SJSA1 (cell line): ENCODE results near the gene MTUS2. TPM values are rescaled to one million over a fixed set of nuclear protein-coding genes. Genes with fewer than 3 reads are reported as not detected.
"Not testable (repeated sequence)": the region's sequence is repeated elsewhere in the genome, so short reads cannot be mapped to it uniquely, and the experiment has no call there.

ENCODE experiments used
- DNase-seq, 2 experiments: peaks; one replicate each; pipeline ENCODE4 v3.0.0-alpha.2; 2015 to 2020; ENCODE audit warnings: low spot score in 2 of 2, low read depth in 1 of 2
- H3K27ac ChIP-seq: fragments of 250-450 bp; sonication (Bioruptor Pico); 2 replicates; pipeline ENCODE4 v1.5.1; 2020; ENCODE audit warnings: mild to moderate bottlenecking, moderate library complexity
- H3K27me3 ChIP-seq: fragments of 250-450 bp; sonication (Bioruptor Pico); replicated peaks from 2 replicates; pipeline ENCODE4 v1.5.1; 2020; ENCODE audit warnings: mild to moderate bottlenecking, moderate library complexity
- H3K36me3 ChIP-seq: fragments of 250-450 bp; sonication (Bioruptor Pico); 2 replicates; pipeline ENCODE4 v1.5.1; 2020; ENCODE audit warnings: mild to moderate bottlenecking
- H3K4me1 ChIP-seq: fragments of 250-450 bp; sonication (Bioruptor Pico); replicated peaks from 2 replicates; pipeline ENCODE4 v1.6.1; 2021; ENCODE audit warnings: mild to moderate bottlenecking
- H3K4me3 ChIP-seq: fragments of 250-450 bp; sonication (Bioruptor Pico); 2 replicates; pipeline ENCODE4 v1.5.1; 2020; ENCODE audit warnings: mild to moderate bottlenecking
- H3K9me3 ChIP-seq: fragments of 250-450 bp; sonication (Bioruptor Pico); replicated peaks from 2 replicates; pipeline ENCODE4 v1.5.1; 2020; ENCODE audit warnings: mild to moderate bottlenecking
- total RNA-seq: library from RNA; depleted of rRNA; stranded (reverse); fragments of >200 nt; shearing (Covaris generic); gene quantifications from 2 replicates; pipeline ENCODE4 v1.2.3, GENCODE V29; 2014

Gene MTUS2
- total RNA-seq, 1 experiment from 2014 or later = not detected

DNA sequence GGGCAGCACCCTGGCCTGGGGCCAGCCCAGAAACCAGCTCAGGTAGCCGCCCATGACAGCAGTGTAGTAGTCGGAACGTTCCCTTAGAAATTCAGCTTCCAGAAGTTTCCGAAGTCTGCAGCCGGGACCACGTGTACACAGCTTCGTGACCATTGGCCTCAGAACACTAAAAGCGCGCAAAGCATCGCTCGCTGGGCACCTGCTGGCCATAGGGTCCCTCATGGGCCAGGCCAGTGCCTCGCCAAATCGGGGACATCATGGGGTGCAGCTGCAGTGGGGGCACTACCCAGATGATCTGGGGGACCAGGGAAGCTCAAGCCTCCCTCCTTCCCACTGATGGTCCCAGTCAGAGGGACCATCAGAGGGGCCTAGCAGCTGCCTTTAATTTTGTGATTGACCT is 384.5 kb downstream of the MTUS2 start:
- H3K27ac ChIP-seq = no peak overlapping the region
- no peaks in the 10 kb centered on the region for H3K27me3 ChIP-seq
- no peaks in the 10 kb centered on the region for H3K4me1 ChIP-seq
- no peaks in the 10 kb centered on the region for H3K9me3 ChIP-seq
- H3K36me3 ChIP-seq = no peaks in the 10 kb centered on the region
- DNase-seq = no peak
- no peak overlapping the region for H3K4me3 ChIP-seq

DNA sequence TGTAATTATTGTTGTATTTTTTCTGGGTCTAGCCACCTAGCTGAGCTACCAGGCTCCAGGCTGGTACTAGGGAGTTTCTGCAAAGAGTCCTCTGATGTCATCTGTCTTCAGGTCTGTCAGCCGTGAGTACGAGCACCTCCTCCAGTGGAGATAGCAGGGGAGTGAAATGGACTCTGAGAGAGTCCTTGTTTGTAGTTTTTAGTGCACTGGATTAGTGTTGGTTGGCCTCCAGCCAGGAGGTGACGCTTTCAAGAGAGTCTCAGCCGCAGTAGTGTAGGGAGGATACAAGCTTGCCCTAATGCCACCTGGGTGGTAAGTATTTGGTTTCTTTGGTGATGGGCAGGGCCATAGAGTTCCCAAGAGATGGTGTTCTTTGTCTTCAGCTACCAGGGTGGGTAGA is 390.5 kb downstream of the MTUS2 start:
- Histone ChIP-seq H3K36me3 (no peaks in the 10 kb centered on the region), H3K27ac (no peak overlapping the region), H3K4me3 (no peak overlapping the region), H3K9me3 (no peaks in the 10 kb centered on the region), H3K4me1 (no peaks in the 10 kb centered on the region), H3K27me3 (no peaks in the 10 kb centered on the region)
- DNase-seq = no peak

GRCh38 chr13:29211162-29211561 is 391.0 kb downstream of the MTUS2 start:
- not testable (repeated sequence) for H3K4me1 ChIP-seq, H3K4me3 ChIP-seq, H3K9me3 ChIP-seq, H3K36me3 ChIP-seq, H3K27me3 ChIP-seq, H3K27ac ChIP-seq, DNase-seq

GRCh38 chr13:29222458-29222857 is 402.3 kb downstream of the MTUS2 start:
- Histone ChIP-seq H3K36me3 (no peaks in the 10 kb centered on the region), H3K27me3 (no peaks in the 10 kb centered on the region), H3K9me3 (no peaks in the 10 kb centered on the region), H3K4me3 (no peak overlapping the region), H3K27ac (no peak overlapping the region), H3K4me1 (no peaks in the 10 kb centered on the region)
- DNase-seq = no peak

DNA sequence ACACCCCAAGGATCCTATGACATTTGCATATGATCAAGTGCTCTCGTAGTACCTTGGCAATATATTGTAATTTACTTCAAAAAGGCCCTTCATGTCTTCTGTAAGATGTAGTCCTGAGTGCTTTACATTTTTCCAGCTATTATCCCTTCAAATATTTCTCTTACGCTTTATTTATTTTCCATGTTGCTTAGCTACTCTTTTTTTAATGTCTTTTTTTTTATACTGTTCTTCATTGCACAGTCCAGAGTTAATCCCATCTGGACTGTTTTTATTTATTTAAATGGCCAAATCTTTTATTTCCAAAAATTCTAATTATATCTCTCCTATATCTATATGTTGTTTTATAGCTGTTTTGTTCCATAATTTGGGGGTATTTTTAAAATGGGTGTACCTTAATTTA is 404.1 kb downstream of the MTUS2 start:
- no peak for DNase-seq
- H3K4me3 ChIP-seq = no peak overlapping the region
- H3K36me3 ChIP-seq = no peaks in the 10 kb centered on the region
- H3K27ac ChIP-seq = no peak overlapping the region
- H3K9me3 ChIP-seq = no peaks in the 10 kb centered on the region
- no peaks in the 10 kb centered on the region for H3K4me1 ChIP-seq
- no peaks in the 10 kb centered on the region for H3K27me3 ChIP-seq

- H3K36me3 ChIP-seq = no peaks in the 10 kb centered on the region
- DNase-seq = no peak
- no peak overlapping the region for H3K27ac ChIP-seq
- no peaks in the 10 kb centered on the region for H3K9me3 ChIP-seq
- no peak overlapping the region for H3K4me3 ChIP-seq
- no peaks in the 10 kb centered on the region for H3K27me3 ChIP-seq
- H3K4me1 ChIP-seq = no peaks in the 10 kb centered on the region
Observed at GRCh38 chr13:29227576-29227975, 407.4 kb downstream of the MTUS2 start.

DNA sequence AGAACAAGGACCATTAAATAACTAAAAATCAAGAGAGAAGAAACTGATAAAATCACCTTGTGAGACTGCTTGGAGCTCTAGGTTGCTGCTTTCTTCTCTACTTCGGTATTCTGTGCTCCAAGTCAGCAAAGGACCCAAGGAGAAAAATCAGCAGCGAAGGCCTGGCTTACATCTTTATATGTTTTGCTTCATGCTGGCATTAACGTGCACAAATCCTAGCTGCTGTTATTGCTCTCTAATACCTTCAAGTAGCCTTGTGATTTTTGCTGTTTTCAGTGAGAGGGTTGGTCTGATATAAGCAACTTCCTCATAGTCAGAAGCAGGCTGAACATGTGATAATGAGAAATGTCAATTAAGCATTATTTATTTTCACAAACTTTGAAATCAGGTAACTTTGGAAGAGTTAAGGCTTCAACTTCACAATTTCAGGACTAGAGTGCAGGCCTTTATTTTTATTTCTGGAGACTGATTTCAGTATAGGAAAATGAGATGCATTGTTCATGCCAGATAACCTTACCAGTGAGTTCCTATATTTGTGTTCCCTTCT is 410.2 kb downstream of the MTUS2 start:
- no peak overlapping the region for H3K4me3 ChIP-seq
- H3K9me3 ChIP-seq = no peaks in the 10 kb centered on the region
- no peak overlapping the region for H3K27ac ChIP-seq
- H3K27me3 ChIP-seq = no peaks in the 10 kb centered on the region
- H3K36me3 ChIP-seq = no peaks in the 10 kb centered on the region
- DNase-seq = no peak
- H3K4me1 ChIP-seq = no peaks in the 10 kb centered on the region

DNA sequence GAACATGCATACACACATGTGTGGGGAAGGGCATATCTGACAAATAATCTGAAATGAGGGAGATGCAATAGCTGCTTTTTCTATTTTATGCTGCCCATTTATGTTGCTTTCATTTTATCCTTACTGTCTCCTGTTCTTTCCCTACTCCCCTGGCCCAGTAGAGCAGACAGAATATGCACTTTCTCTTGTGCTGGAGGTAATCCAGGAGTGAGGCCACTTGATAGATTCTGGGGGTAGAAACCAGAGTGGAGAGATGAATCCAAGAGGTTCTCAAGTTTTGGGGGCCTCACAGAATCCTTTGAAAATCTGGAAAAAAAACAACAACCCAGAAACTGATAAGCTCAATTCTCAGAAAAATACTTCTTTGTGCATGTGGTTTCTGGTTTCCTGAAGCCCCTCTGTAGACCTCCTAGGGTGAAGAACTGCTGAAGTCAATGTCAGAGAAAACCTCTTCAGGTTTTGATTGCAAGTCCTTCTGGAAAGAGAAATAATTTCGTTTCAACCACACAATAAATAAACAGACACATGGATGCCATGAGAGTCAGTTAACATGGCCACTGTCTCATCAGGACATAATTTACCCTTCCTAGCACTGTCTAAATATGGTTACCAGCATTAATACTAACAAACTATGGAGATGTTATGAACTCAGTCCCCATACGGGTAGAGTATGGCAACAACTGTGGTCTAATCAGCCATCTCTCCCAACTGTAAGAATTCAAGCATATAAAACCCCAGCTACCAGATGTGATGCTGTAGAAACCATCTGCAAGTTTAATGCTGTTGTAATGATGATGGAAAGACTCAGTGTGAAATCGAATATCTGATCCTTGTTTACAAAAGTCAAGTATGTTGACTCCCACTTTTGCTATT is 419.8 kb downstream of the MTUS2 start:
- no peaks in the 10 kb centered on the region for H3K4me1 ChIP-seq
- DNase-seq = no peak
- H3K27me3 ChIP-seq = no peaks in the 10 kb centered on the region

DNA sequence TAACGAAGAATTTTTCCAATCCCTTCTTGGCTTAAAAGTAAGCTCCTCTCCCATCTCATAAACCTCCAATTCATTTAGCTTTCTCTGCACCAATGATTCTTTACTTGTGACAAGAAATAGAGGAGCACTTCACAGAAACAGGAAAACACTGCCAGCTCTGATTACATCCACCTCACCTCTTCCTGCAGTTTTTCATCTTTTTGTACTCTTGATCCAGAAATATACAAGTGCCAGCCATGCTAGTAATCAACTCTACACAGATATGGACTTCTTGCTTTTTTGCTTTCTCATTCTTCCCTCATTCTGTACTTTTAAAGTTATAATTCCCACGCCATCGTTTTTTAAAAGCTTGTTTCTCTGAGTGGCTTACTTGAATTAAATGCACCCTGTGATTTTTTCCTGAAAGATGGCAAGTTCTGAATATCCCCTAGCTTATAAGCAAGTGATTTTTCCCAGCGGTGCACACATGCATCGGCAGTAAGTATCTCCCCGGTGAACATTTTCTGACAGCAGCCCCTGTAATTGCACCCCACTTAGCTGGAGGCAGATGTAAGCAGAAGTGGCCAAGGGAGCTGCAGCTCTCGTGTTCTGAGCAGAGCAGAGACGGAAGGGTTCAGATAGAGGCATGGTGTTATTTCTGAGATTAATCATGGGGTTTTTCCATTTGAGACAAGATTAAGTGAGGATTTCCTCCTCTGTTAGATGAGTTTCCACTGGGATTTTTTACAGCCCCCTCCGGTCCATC is 434.7 kb downstream of the MTUS2 start:
- DNase-seq = no peak
- H3K27me3 ChIP-seq = no peaks in the 10 kb centered on the region
- no peak overlapping the region for H3K27ac ChIP-seq
- H3K36me3 ChIP-seq = no peaks in the 10 kb centered on the region
- no peak overlapping the region for H3K4me3 ChIP-seq
- H3K9me3 ChIP-seq = no peaks in the 10 kb centered on the region
- H3K4me1 ChIP-seq = no peaks in the 10 kb centered on the region

More for the DNA sequence above, 419.8 kb downstream of the MTUS2 start:
- no peak overlapping the region for H3K4me3 ChIP-seq
- no peak overlapping the region for H3K27ac ChIP-seq
- H3K36me3 ChIP-seq = no peaks in the 10 kb centered on the region
- no peaks in the 10 kb centered on the region for H3K9me3 ChIP-seq

GRCh38 chr13:29255567-29255966 is 435.4 kb downstream of the MTUS2 start:
- Histone ChIP-seq H3K9me3 (no peaks in the 10 kb centered on the region), H3K36me3 (no peaks in the 10 kb centered on the region)
- DNase-seq = no peak

GRCh38 chr13:29260684-29261083 is 440.5 kb downstream of the MTUS2 start:
- H3K36me3 ChIP-seq = no peaks in the 10 kb centered on the region
- H3K27ac ChIP-seq = no peak overlapping the region
- H3K4me3 ChIP-seq = no peak overlapping the region
- H3K4me1 ChIP-seq = no peaks in the 10 kb centered on the region
- no peak for DNase-seq
- no peaks in the 10 kb centered on the region for H3K9me3 ChIP-seq
- no peaks in the 10 kb centered on the region for H3K27me3 ChIP-seq

More at GRCh38 chr13:29255567-29255966, 435.4 kb downstream of the MTUS2 start:
- no peaks in the 10 kb centered on the region for H3K4me1 ChIP-seq
- H3K4me3 ChIP-seq = no peak overlapping the region
- no peak overlapping the region for H3K27ac ChIP-seq
- H3K27me3 ChIP-seq = no peaks in the 10 kb centered on the region

- no peak for DNase-seq
- Histone ChIP-seq H3K27ac (no peak overlapping the region), H3K9me3 (no peaks in the 10 kb centered on the region)
Observed at GRCh38 chr13:29266261-29266660, 446.1 kb downstream of the MTUS2 start.

GRCh38 chr13:29266756-29267733 is 446.9 kb downstream of the MTUS2 start:
- Histone ChIP-seq H3K4me3 (no peak overlapping the region), H3K27me3 (peaks cover 4% of the 10 kb centered on the region; the same call in 1 of the 2 replicates), H3K9me3 (no peaks in the 10 kb centered on the region), H3K4me1 (no peaks in the 10 kb centered on the region), H3K27ac (no peak overlapping the region), H3K36me3 (no peaks in the 10 kb centered on the region)
- DNase-seq = no peak

More at GRCh38 chr13:29266261-29266660, 446.1 kb downstream of the MTUS2 start:
- Histone ChIP-seq H3K36me3 (no peaks in the 10 kb centered on the region), H3K4me3 (no peak overlapping the region), H3K27me3 (no peaks in the 10 kb centered on the region; the same call in 1 of the 2 replicates), H3K4me1 (no peaks in the 10 kb centered on the region)
